Esophagus muscularis mucosa (tissue), 4 donors: Measurements from ENCODE around the gene SOAT2. TPM values are rescaled to one million over a fixed set of nuclear protein-coding genes. Genes with fewer than 3 reads are reported as not detected.

Source experiments
- DNase-seq: peaks from one replicate; pipeline ENCODE4 v3.0.0-alpha.2; 2017; ENCODE audit errors: extremely low spot score
- H3K27ac ChIP-seq, 4 donors: fragments of 200-600 bp; sonication (generic); replicated peaks in 1 of 4; 1 replicate in 3 of 4; 2 replicates in 1 of 4; pipeline ENCODE4 v1.5.1; 2016 to 2019; ENCODE audit warnings: mild to moderate bottlenecking in 1 of 4
- H3K27me3 ChIP-seq, 4 donors: fragments of 200-600 bp; sonication (generic); one replicate each; pipeline versions ENCODE4 v1.5.1 to v1.6.0; 2016 to 2019
- H3K36me3 ChIP-seq, 4 donors: fragments of 200-600 bp; sonication (generic); one replicate each; pipeline ENCODE4 v1.5.1; 2016 to 2019
- H3K4me1 ChIP-seq, 4 donors: fragments of 200-600 bp; sonication (generic); one replicate each; pipeline ENCODE4 v1.5.1; 2016 to 2019
- H3K4me3 ChIP-seq, 4 donors: fragments of 200-600 bp; sonication (generic); 1 replicate in 2 of 4; 2 replicates in 2 of 4; pipeline ENCODE4 v1.5.1; 2016 to 2019; ENCODE audit warnings: mild to moderate bottlenecking in 4 of 4, moderate library complexity in 1 of 4
- H3K9me3 ChIP-seq, 4 donors: fragments of 200-600 bp; sonication (generic); 1 replicate in 3 of 4; 2 replicates in 1 of 4; pipeline ENCODE4 v1.5.1; 2016 to 2019
- EP300 ChIP-seq: sonication (generic); formaldehyde crosslinking; IDR thresholded peaks from one replicate; pipeline ENCODE4 v1.6.1; 2017; ENCODE audit warnings: antibody characterized with exemption
- POLR2A ChIP-seq: fragments of 450-650 bp; IDR thresholded peaks from one replicate; pipeline ENCODE4 v1.6.1; 2017; ENCODE audit warnings: antibody characterized with exemption, moderate library complexity, mild to moderate bottlenecking, low read depth
- POLR2AphosphoS5 ChIP-seq, 2 donors: sonication (generic); formaldehyde crosslinking; IDR thresholded peaks; one replicate each; pipeline ENCODE4 v1.6.1; 2017; ENCODE audit warnings: antibody characterized with exemption in 2 of 2
- WGBS: methylation state at CpG from one replicate; pipeline ENCODE4 v1.1.5; 2018; 5-methylcytosine and 5-hydroxymethylcytosine counted together
- intact Hi-C: fragments of 100-400 bp; cut with DNase I; formaldehyde crosslinking; loops from one replicate; pipeline ENCODE4 v1.15.1; 2023
- total RNA-seq, 4 donors: library from RNA; depleted of rRNA; stranded (reverse); fragments of >200 nt; gene quantifications; one replicate each; pipeline versions ENCODE4 v1.1.0 to v1.2.1, GENCODE V29; 2016
- TF ChIP-seq, protein P1 (sequence below), 3 experiments: fragments of 200-600 bp in 2 of 3; fragments of 450-650 bp in 1 of 3; sonication (generic) in 2 of 3; IDR thresholded peaks; one replicate each; pipeline ENCODE4 v1.5.1; 2017 to 2019; ENCODE audit warnings: antibody characterized with exemption in 3 of 3, mild to moderate bottlenecking in 2 of 3, moderate library complexity in 1 of 3

The SOAT2 gene
- total RNA-seq, 4 donors from 2014 or later: not detected

DNA sequence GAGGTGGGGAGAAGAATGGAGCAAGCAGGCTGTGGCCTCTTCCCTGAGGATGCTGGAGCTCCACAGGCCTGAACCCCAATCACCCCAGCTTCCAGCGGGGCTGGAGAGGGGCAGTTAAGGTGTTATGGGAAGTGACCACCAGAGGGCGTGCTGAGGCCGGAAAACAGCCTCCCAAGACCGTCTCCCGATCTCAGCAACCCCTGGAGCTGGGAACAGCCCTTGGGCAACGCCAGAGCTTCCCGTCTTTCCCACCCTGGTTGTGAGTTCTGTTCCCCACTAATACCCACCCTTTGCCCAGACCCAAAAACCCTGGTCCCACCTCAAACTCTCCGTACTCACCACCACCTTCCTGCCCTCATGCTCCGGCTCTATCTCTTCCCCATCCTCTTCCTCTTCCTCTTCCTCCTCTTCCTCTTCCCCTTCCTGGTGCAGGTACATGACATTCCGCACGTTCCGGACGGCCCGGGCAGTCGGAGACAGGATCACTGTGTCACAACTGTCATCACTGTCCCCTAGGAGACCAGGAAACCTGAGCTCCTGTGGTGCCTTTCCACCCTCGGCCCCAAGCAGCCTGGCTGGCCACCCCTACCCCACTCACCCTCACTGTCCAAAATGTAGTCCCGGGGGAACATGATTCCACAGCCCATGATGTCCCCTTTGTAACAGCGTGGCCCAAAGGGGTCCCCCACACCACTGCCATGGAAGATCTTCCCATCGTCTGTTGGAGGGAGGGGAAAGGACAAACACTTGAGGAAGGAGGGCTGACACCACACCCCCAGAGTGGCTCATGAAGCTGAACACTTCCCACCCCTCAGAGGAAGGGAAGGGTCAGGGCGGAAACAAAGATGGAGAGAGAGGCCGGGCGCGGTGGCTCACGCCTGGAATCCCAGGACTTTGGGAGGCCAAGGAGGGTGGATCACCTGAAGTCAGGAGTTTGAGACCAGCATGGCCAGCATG lies 37.0 kb upstream of the SOAT2 start:
- no peaks in the 10 kb centered on the region for H3K27me3 ChIP-seq
- peaks cover 9 to 75% (median 71%) of the 10 kb centered on the region in 4 donors for H3K36me3 ChIP-seq
- intact Hi-C loops: loop anchor here (1.0 to 2.0 kb wide), 2 partner anchors 33 to 125 kb away; no protein-coding TSS in a partner anchor
- H3K9me3 ChIP-seq: no peaks in the 10 kb centered on the region
- H3K27ac ChIP-seq: peak overlapping the region; percentile 82 to 95 (median 88)
- 36% methylated on average over 23 of the region's 24 CpGs for WGBS
- TF ChIP-seq POLR2AphosphoS5 (IDR thresholded peaks at IDR 0.05) (peak; percentile 64 to 71), EP300 (no peak), POLR2A (no peak)
- TF ChIP-seq, protein P1, sequence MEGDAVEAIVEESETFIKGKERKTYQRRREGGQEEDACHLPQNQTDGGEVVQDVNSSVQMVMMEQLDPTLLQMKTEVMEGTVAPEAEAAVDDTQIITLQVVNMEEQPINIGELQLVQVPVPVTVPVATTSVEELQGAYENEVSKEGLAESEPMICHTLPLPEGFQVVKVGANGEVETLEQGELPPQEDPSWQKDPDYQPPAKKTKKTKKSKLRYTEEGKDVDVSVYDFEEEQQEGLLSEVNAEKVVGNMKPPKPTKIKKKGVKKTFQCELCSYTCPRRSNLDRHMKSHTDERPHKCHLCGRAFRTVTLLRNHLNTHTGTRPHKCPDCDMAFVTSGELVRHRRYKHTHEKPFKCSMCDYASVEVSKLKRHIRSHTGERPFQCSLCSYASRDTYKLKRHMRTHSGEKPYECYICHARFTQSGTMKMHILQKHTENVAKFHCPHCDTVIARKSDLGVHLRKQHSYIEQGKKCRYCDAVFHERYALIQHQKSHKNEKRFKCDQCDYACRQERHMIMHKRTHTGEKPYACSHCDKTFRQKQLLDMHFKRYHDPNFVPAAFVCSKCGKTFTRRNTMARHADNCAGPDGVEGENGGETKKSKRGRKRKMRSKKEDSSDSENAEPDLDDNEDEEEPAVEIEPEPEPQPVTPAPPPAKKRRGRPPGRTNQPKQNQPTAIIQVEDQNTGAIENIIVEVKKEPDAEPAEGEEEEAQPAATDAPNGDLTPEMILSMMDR (IDR thresholded peaks at IDR 0.05): peak; percentile 92 to 94 (median 93)
- H3K4me1 ChIP-seq: peaks cover 89 to 100% (median 99%) of the 10 kb centered on the region in 4 donors
- H3K4me3 ChIP-seq: peak overlapping the region; percentile 8 to 35 (median 20)
- no peak for DNase-seq

DNA sequence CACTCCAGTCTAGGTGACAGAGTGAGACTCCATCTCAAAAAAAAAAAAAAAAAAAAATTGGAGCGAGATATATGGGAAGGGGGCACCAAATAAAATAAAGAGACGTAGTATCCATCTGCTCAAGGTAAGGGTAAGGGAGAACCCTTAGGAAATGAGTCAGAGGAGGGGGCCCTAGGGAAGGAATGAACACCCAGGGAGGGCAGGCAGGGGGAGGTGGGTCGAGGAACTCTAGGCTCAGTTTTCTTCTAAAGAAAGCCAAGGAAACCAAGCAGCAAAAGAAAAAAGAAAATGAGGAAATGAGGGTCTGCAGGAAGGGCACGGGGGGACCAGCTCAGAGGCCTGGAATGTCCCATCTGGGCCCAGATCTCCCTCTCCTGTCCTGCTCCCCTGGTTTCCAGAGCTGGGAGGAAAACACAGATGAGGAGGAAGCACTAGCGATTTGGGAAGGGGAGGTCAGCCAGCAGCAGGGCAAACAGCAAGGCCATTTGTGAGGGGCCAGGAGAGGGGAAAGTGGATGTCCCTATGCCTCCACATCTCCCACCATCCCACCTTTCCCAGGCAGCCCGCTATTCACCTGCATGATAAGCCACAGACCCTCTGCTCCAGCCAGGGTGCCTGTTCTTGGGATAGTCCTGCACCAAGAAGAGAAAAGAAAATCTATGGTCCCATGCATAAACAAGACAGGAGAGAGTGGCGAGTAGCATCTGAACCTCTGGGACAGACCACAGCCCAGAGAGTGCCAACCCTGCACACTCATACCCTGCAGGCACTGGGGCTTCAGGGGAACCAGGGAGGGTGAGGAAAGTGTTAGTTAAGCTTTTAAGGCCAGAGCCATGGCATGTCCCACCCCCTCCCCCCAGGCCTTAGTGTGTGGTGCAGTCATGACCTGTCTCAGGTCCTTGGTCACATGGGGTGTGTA lies 36.0 kb upstream of the SOAT2 start:
- no peak for DNase-seq
- H3K4me1 ChIP-seq: peaks cover 89 to 100% (median 99%) of the 10 kb centered on the region in 4 donors
- no peak overlapping the region for H3K4me3 ChIP-seq
- H3K36me3 ChIP-seq: peaks cover 9 to 64% (median 60%) of the 10 kb centered on the region in 4 donors
- peak overlapping the region; percentile 83 to 95 (median 90) for H3K27ac ChIP-seq
- no peaks in the 10 kb centered on the region for H3K27me3 ChIP-seq
- 78% methylated on average over 7 of the region's 7 CpGs for WGBS
- no peaks in the 10 kb centered on the region for H3K9me3 ChIP-seq
- peak in 1 of 2 donors; percentile 27 for TF ChIP-seq POLR2AphosphoS5 (IDR thresholded peaks at IDR 0.05)
- no peak for TF ChIP-seq POLR2A
- TF ChIP-seq, protein P1 (IDR thresholded peaks at IDR 0.05): no peak
- intact Hi-C loops: loop anchor here (2.0 kb wide), 1 partner anchor 123 kb away; no protein-coding TSS in a partner anchor

DNA sequence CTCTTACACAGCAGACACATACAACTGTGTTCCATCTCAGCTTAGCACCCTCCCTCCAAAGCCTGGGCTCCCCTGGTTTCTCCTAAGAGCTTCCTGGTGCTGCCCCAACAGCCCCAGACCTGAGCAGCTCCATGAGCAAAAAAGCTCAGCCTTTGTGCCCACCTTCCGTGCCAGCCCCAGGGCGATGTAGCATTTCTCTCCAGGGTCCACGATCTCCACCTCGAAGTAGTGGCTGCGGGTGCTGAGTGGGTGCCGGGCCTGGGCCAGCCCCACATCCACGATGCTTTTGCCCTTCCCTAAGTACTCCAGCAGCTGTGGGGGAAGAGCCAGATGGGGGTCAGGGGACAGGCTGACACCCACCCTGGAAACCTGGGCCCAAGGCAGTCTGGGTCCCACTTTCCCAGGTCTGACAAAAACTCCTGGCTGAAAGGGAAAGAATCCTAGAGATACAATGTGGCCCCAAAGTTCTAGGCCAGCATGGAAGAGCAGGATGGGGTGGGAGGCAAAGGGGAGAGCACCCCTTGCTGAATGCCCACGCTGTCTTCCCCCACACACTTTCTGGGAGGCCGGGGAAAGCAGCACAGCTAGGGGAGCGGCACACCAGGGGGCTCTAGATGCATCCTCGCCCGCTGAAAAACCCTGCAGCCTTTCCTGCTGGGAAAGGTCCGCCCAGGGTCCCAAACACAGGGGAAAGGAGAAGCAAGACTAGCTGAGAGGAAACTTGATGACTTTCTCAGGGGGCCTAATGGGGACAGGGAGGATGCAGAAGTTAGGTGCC lies 35.1 kb upstream of the SOAT2 start:
- intact Hi-C loops: loop anchor here (2.0 kb wide), 1 partner anchor 123 kb away; no protein-coding TSS in a partner anchor
- H3K36me3 ChIP-seq: peaks cover 9 to 62% (median 54%) of the 10 kb centered on the region in 4 donors
- TF ChIP-seq EP300: no peak
- no peak for TF ChIP-seq POLR2AphosphoS5 (IDR thresholded peaks at IDR 0.05)
- no peak for TF ChIP-seq POLR2A
- TF ChIP-seq, protein P1 (IDR thresholded peaks at IDR 0.05): no peak
- H3K9me3 ChIP-seq: no peaks in the 10 kb centered on the region
- H3K4me1 ChIP-seq: peaks cover 89 to 100% (median 99%) of the 10 kb centered on the region in 4 donors
- WGBS: 81% methylated on average over 13 of the region's 13 CpGs
- DNase-seq: peak; percentile 90
- H3K27me3 ChIP-seq: no peaks in the 10 kb centered on the region
- no peak overlapping the region for H3K4me3 ChIP-seq
- peak overlapping the region; percentile 83 to 95 (median 90) for H3K27ac ChIP-seq
